GM21576 (cell line): ENCODE data around the gene BEST4.
A peak's percentile ranks its signal among the peaks of the same experiment; 100 is the strongest.
"Not testable (repeated sequence)": the region's sequence is repeated elsewhere in the genome, so short reads cannot be mapped to it uniquely, and the experiment has no call there.

Experiments
- ATAC-seq: cut with Tn5 transposase; IDR thresholded peaks from one replicate; pipeline ENCODE4 v1.9.1; 2021; ENCODE audit warnings: mild to moderate bottlenecking, moderate library complexity; ENCODE audit not compliant: unreplicated experiment

BEST4 gene

GRCh38 chr1:44778705-44779576 lies 9.0 kb downstream of the BEST4 start:
- ATAC-seq, result no peak

GRCh38 chr1:44777969-44778635 lies 9.9 kb downstream of the BEST4 start:
- ATAC-seq, result no peak

- no peak for ATAC-seq
Measured at GRCh38 chr1:44777547-44777946, 10.4 kb downstream of the BEST4 start.

- ATAC-seq, result no peak
Measured at GRCh38 chr1:44776730-44777068, 11.3 kb downstream of the BEST4 start.

- peak; percentile 9 for ATAC-seq
Measured at GRCh38 chr1:44775930-44776729, 11.8 kb downstream of the BEST4 start.

GRCh38 chr1:44775078-44775929 lies 12.7 kb downstream of the BEST4 start, which contains the start of gene RPS8:
RPS8 (plus strand) TSS chr1:44775540; CDS start chr1:44775597, 57 bp downstream.
- peak; percentile 63 for ATAC-seq

- not testable (repeated sequence) for ATAC-seq
Measured at GRCh38 chr1:44766421-44766820, 21.5 kb downstream of the BEST4 start.

GRCh38 chr1:44760876-44761275 lies 27.1 kb downstream of the BEST4 start:
- no peak for ATAC-seq

- ATAC-seq, result no peak
Measured at GRCh38 chr1:44759077-44759476, 28.9 kb downstream of the BEST4 start.

GRCh38 chr1:44757420-44757819 lies 30.6 kb downstream of the BEST4 start:
- no peak for ATAC-seq

- no peak for ATAC-seq
Measured at GRCh38 chr1:44747878-44748277, 40.1 kb downstream of the BEST4 start.

GRCh38 chr1:44743211-44743610 lies 44.8 kb downstream of the BEST4 start:
- no peak for ATAC-seq

- ATAC-seq, result no peak
Measured at GRCh38 chr1:44740179-44740617, 47.8 kb downstream of the BEST4 start.

GRCh38 chr1:44739307-44740178 lies 48.4 kb downstream of the BEST4 start, which contains the start of gene KIF2C:
KIF2C (plus strand) TSS chr1:44739837; CDS start chr1:44739933, 96 bp downstream.
- ATAC-seq, result peak; percentile 97

- ATAC-seq, result not testable (repeated sequence)
Measured at GRCh38 chr1:44738953-44739306, 49.0 kb downstream of the BEST4 start.

- ATAC-seq, result no peak
Measured at GRCh38 chr1:44735992-44736391, 52.0 kb downstream of the BEST4 start.

GRCh38 chr1:44733784-44734183 lies 54.2 kb downstream of the BEST4 start:
- ATAC-seq, result no peak
